Prostate gland (tissue), 2 donors: ENCODE results near the gene RBFOX2. TPM values are rescaled to one million over a fixed set of nuclear protein-coding genes. Genes with fewer than 3 reads are reported as not detected.

Experiments used
- DNase-seq: peaks from one replicate; pipeline ENCODE4 v3.0.0-alpha.2; 2019; ENCODE audit warnings: low spot score
- H3K27ac ChIP-seq, 2 donors: fragments of 200-600 bp; sonication (generic); 2 replicates each; pipeline ENCODE4 v1.5.1; 2017 to 2019
- H3K27me3 ChIP-seq: fragments of 200-600 bp; sonication (generic); replicated peaks from 2 replicates; pipeline ENCODE4 v1.5.1; 2019; ENCODE audit not compliant: insufficient read depth
- H3K36me3 ChIP-seq, 2 donors: fragments of 200-600 bp; sonication (generic); 1 replicate in 1 of 2; 2 replicates in 1 of 2; pipeline versions ENCODE4 v1.5.1 to v1.8.1; 2017 to 2019
- H3K4me1 ChIP-seq: fragments of 200-600 bp; sonication (generic); replicated peaks from 2 replicates; pipeline ENCODE4 v1.5.1; 2019
- H3K4me3 ChIP-seq, 2 donors: fragments of 200-600 bp; sonication (generic); 2 replicates each; pipeline ENCODE4 v1.5.1; 2017 to 2019
- H3K9me3 ChIP-seq: fragments of 200-600 bp; sonication (generic); 2 replicates; pipeline ENCODE4 v1.5.1; 2017
- CTCF ChIP-seq, 4 experiments: fragments of 200-600 bp in 2 of 4; fragments of 450-650 bp in 2 of 4; sonication (generic) in 2 of 4; IDR thresholded peaks; 1 replicate in 3 of 4; 2 replicates in 1 of 4; pipeline ENCODE4 v1.5.1; 2016 to 2019; ENCODE audit warnings: antibody characterized with exemption in 4 of 4, mild to moderate bottlenecking in 2 of 4, moderate library complexity in 2 of 4
- POLR2A ChIP-seq: fragments of 450-650 bp; IDR thresholded peaks from one replicate; pipeline ENCODE4 v1.6.1; 2016; ENCODE audit warnings: antibody characterized with exemption, mild to moderate bottlenecking
- POLR2AphosphoS5 ChIP-seq: sonication (generic); formaldehyde crosslinking; IDR thresholded peaks from one replicate; pipeline ENCODE4 v1.6.1; 2017; ENCODE audit warnings: antibody characterized with exemption
- WGBS: methylation state at CpG from one replicate; pipeline ENCODE4 v1.1.5; 2018; 5-methylcytosine and 5-hydroxymethylcytosine counted together
- intact Hi-C: fragments of 100-400 bp; cut with DNase I; formaldehyde crosslinking; loops from one replicate; pipeline ENCODE4 v1.14.2; 2022
- total RNA-seq, 2 donors: library from RNA; depleted of rRNA; stranded (reverse); fragments of >200 nt; gene quantifications; one replicate each; pipeline ENCODE4 v1.1.0, GENCODE V29; 2016

The RBFOX2 gene
- total RNA-seq, 2 donors from 2014 or later = 59.8 to 79.4 TPM

GRCh38 chr22:35961480-35962295 lies 66.9 kb downstream of the RBFOX2 start:
- H3K4me1 ChIP-seq = peaks cover 2% of the 10 kb centered on the region
- H3K27me3 ChIP-seq = no peaks in the 10 kb centered on the region
- no peaks in the 10 kb centered on the region for H3K9me3 ChIP-seq
- H3K4me3 ChIP-seq = no peak overlapping the region
- 32% methylated on average over 5 of the region's 5 CpGs for WGBS
- TF ChIP-seq POLR2A (no peak), POLR2AphosphoS5 (no peak), CTCF (IDR thresholded peaks at IDR 0.05) (no peak)
- intact Hi-C loops = no loop called here
- peak overlapping the region in 1 of 2 donors; percentile 17 for H3K27ac ChIP-seq
- no peak for DNase-seq
- no peaks in the 10 kb centered on the region for H3K36me3 ChIP-seq

- Histone ChIP-seq H3K36me3 (no peaks in the 10 kb centered on the region), H3K4me3 (no peak overlapping the region), H3K27me3 (no peaks in the 10 kb centered on the region), H3K27ac (no peak overlapping the region), H3K4me1 (peaks cover 2% of the 10 kb centered on the region), H3K9me3 (no peaks in the 10 kb centered on the region)
- TF ChIP-seq POLR2A = no peak
- no peak for TF ChIP-seq POLR2AphosphoS5
- TF ChIP-seq CTCF (IDR thresholded peaks at IDR 0.05) = no peak
- intact Hi-C loops = no loop called here
- 98% methylated on average over 2 of the region's 2 CpGs for WGBS
- DNase-seq = no peak
Measured at GRCh38 chr22:35960854-35961253, 67.8 kb downstream of the RBFOX2 start.

- no peaks in the 10 kb centered on the region for H3K36me3 ChIP-seq
- no peak for DNase-seq
- no peak for TF ChIP-seq POLR2AphosphoS5
- TF ChIP-seq CTCF (IDR thresholded peaks at IDR 0.05) = no peak
- no peak for TF ChIP-seq POLR2A
- peaks cover 2% of the 10 kb centered on the region for H3K4me1 ChIP-seq
- no peak overlapping the region for H3K27ac ChIP-seq
- H3K27me3 ChIP-seq = no peaks in the 10 kb centered on the region
- intact Hi-C loops = no loop called here
- 85% methylated on average over 5 of the region's 5 CpGs for WGBS
- H3K9me3 ChIP-seq = no peaks in the 10 kb centered on the region
- H3K4me3 ChIP-seq = no peak overlapping the region
Measured at GRCh38 chr22:35959121-35959800, 69.4 kb downstream of the RBFOX2 start.

- H3K9me3 ChIP-seq = no peaks in the 10 kb centered on the region
- WGBS = 57% methylated on average over 2 of the region's 2 CpGs
- no peak overlapping the region for H3K4me3 ChIP-seq
- no peaks in the 10 kb centered on the region for H3K27me3 ChIP-seq
- no peak for DNase-seq
- no peaks in the 10 kb centered on the region for H3K36me3 ChIP-seq
- intact Hi-C loops = no loop called here
- peaks cover 2% of the 10 kb centered on the region for H3K4me1 ChIP-seq
- no peak for TF ChIP-seq POLR2A
- TF ChIP-seq CTCF (IDR thresholded peaks at IDR 0.05) = no peak
- no peak for TF ChIP-seq POLR2AphosphoS5
- H3K27ac ChIP-seq = no peak overlapping the region
Measured at GRCh38 chr22:35958334-35958733, 70.3 kb downstream of the RBFOX2 start.
